ENCODE results near the gene MBNL2. TPM values are rescaled to one million over a fixed set of nuclear protein-coding genes. Genes with fewer than 3 reads are reported as not detected.

The MBNL2 gene
- total and polyA plus RNA-seq, 4 donors = 13.3 to 108 (median 39.3) TPM

DNA sequence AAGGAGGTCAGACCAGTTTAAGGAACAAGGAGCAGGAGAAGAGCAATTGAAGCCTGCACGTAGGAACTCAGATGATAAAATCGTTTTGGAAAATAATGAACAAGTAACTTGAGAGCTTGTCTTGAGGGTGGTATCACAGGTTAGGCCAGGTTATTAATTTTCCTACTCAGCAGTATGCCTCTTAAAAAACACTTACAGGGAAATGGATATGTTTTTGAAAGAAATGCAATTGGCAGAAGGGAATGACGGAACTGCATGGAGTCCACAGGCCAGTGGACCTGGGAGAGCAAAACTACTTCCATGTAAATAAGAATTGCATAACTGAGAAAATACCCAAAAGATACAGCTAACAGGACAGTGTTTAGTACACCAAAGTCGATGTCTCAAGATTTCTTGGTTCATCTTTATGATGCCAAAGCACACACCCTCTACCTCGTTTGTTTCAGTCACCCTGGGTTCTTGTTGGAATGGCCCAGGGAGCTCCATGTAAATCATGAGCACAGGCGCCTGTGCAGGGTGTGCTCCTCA lies 35.2 kb downstream of the MBNL2 start:
- WGBS, 2 donors = 69 to 84% methylated on average over 6 of the region's 6 CpGs
- H3K4me3 ChIP-seq = no peak overlapping the region

DNA sequence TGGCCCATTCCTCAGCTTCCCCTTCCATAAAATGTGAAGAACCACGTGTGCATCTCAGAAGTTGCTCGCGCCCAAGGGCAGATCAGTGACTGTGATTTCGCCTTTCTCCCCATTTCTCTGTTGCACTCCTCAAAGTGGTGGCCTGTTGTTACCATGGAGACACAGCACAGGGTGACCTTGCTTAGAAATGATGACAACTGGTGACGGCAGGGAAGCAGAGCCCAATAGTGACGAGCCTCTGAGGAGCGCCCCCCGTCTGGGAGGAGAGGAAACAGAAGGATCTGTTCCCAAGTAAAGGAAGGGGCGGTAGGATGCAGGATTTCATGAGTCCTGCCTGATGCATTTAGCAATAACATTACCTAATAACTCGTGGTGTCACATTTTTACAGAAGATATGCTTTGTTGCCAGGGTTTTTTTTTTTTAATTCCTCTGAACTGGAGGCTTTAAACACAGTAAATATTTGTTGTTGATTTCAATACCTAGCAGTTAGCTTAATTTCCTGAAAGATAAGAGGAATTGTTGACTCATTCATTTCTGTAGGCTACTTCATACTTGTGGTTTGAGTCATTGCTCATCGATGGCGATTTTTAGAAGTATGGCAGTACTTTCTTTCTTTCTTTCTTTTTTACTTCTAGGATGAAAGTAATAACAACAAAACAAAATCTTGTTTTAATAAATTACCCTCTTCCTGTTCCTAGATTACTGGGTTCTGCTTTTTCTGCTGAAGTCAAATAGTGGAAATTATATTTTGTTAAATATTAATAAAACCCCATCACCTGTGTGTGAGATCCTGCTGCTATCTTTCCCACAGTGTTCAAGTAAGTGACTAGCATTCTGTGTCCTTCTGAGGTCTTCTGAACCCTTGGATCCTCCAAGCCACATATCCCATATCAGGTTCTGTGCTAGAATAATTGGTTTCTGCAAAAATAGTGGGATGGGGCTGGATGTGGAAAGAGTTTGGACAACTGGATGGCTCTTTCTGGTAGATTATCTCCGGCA lies 36.0 kb downstream of the MBNL2 start:
- no peak for TF ChIP-seq CTCF (IDR thresholded peaks at IDR 0.05; ENCODE audit: control extremely low read depth, extremely low read depth)
- WGBS, 2 donors = 41 to 45% methylated on average over 13 of the region's 13 CpGs
- Histone ChIP-seq H3K27me3 (ENCODE audit: control insufficient read depth in 3 of 3, insufficient read depth in 3 of 3, low read length in 2 of 3) (no peaks in the 10 kb centered on the region), H3K27ac (ENCODE audit: low read depth in 1 of 2, low read length in 1 of 2) (peak overlapping the region; percentile 68 to 85), H3K4me1 (ENCODE audit: control insufficient read depth in 5 of 5, insufficient read depth in 5 of 5, low read length in 5 of 5) (peaks cover 37 to 81% (median 67%) of the 10 kb centered on the region in 5 donors), H3K36me3 (ENCODE audit: control insufficient read depth in 4 of 4, insufficient read depth in 4 of 4, low read length in 4 of 4) (peaks cover 0 to 15% (median 3%) of the 10 kb centered on the region in 4 donors), H3K9me3 (ENCODE audit: control insufficient read depth in 4 of 4, insufficient read depth in 3 of 4, low read length in 3 of 4) (no peaks in the 10 kb centered on the region), H3K9ac (ENCODE audit: insufficient read depth in 1 of 2, low read length in 2 of 2) (peak overlapping the region in 1 of 2 donors; percentile 26), H3K4me3 (no peak overlapping the region)
- ATAC-seq (ENCODE audit: insufficient read depth, low FRiP score) (peak; percentile 22), DNase-seq (peak; percentile 67 to 74 (median 68))

More for the DNA sequence above, 35.2 kb downstream of the MBNL2 start:
- TF ChIP-seq CTCF (IDR thresholded peaks at IDR 0.05; ENCODE audit: control extremely low read depth, extremely low read depth) = no peak
- no peaks in the 10 kb centered on the region for H3K9me3 ChIP-seq (ENCODE audit: control insufficient read depth in 4 of 4, insufficient read depth in 3 of 4, low read length in 3 of 4)
- peaks cover 0 to 15% (median 3%) of the 10 kb centered on the region in 4 donors for H3K36me3 ChIP-seq (ENCODE audit: control insufficient read depth in 4 of 4, insufficient read depth in 4 of 4, low read length in 4 of 4)
- ATAC-seq (ENCODE audit: insufficient read depth, low FRiP score) (no peak), DNase-seq (no peak)
- H3K27me3 ChIP-seq (ENCODE audit: control insufficient read depth in 3 of 3, insufficient read depth in 3 of 3, low read length in 2 of 3) = no peaks in the 10 kb centered on the region
- no peak overlapping the region for H3K9ac ChIP-seq (ENCODE audit: insufficient read depth in 1 of 2, low read length in 2 of 2)
- peak overlapping the region; percentile 75 to 85 for H3K27ac ChIP-seq (ENCODE audit: low read depth in 1 of 2, low read length in 1 of 2)
- H3K4me1 ChIP-seq (ENCODE audit: control insufficient read depth in 5 of 5, insufficient read depth in 5 of 5, low read length in 5 of 5) = peaks cover 37 to 82% (median 66%) of the 10 kb centered on the region in 5 donors

GRCh38 chr13:97258801-97259200 lies 36.7 kb downstream of the MBNL2 start:
- peaks cover 37 to 81% (median 67%) of the 10 kb centered on the region in 5 donors for H3K4me1 ChIP-seq (ENCODE audit: control insufficient read depth in 5 of 5, insufficient read depth in 5 of 5, low read length in 5 of 5)
- peaks cover 0 to 15% (median 3%) of the 10 kb centered on the region in 4 donors for H3K36me3 ChIP-seq (ENCODE audit: control insufficient read depth in 4 of 4, insufficient read depth in 4 of 4, low read length in 4 of 4)
- ATAC-seq (ENCODE audit: insufficient read depth, low FRiP score) = no peak
- no peak for DNase-seq
- peak overlapping the region in 1 of 2 donors; percentile 26 for H3K9ac ChIP-seq (ENCODE audit: insufficient read depth in 1 of 2, low read length in 2 of 2)
- no peak for TF ChIP-seq CTCF (IDR thresholded peaks at IDR 0.05; ENCODE audit: control extremely low read depth, extremely low read depth)
- WGBS, 2 donors = 85 to 90% methylated on average over 2 of the region's 2 CpGs
- H3K4me3 ChIP-seq = no peak overlapping the region
- no peaks in the 10 kb centered on the region for H3K9me3 ChIP-seq (ENCODE audit: control insufficient read depth in 4 of 4, insufficient read depth in 3 of 4, low read length in 3 of 4)
- H3K27ac ChIP-seq (ENCODE audit: low read depth in 1 of 2, low read length in 1 of 2) = peak overlapping the region; percentile 58 to 68
- no peaks in the 10 kb centered on the region for H3K27me3 ChIP-seq (ENCODE audit: control insufficient read depth in 3 of 3, insufficient read depth in 3 of 3, low read length in 2 of 3)
